SK-N-SH (cell line): Measurements from ENCODE around the gene ARHGAP5.

Source experiments
- CHD2 ChIP-seq: fragments of 150-350 bp; IDR thresholded peaks from 2 replicates; pipeline ENCODE4 v1.6.1; 2018; ENCODE audit warnings: low read length; ENCODE audit not compliant: partially characterized antibody
- CTCF ChIP-seq: fragments of 200-600 bp; sonication (generic); IDR thresholded peaks from 2 replicates; pipeline ENCODE4 v1.6.1; 2017; ENCODE audit warnings: antibody characterized with exemption, mild to moderate bottlenecking, moderate library complexity
- EZH2phosphoT487 ChIP-seq: fragments of 200-600 bp; sonication (generic); IDR thresholded peaks from 2 replicates; pipeline ENCODE4 v1.6.1; 2017; ENCODE audit warnings: low read depth, mixed run types, mild to moderate bottlenecking, antibody characterized with exemption, moderate library complexity, borderline replicate concordance
- GABPA ChIP-seq: IDR thresholded peaks from 2 replicates; pipeline ENCODE4 v1.4.0; 2012; ENCODE audit warnings: low read depth, mild to moderate bottlenecking
- MAX ChIP-seq: IDR thresholded peaks from 2 replicates; pipeline ENCODE4 v1.4.0; 2012; ENCODE audit warnings: low read depth
- MXI1 ChIP-seq: IDR thresholded peaks from 2 replicates; pipeline ENCODE4 v1.6.1; 2012; ENCODE audit warnings: mild to moderate bottlenecking, low read depth, low read length, improper control_type of control experiment
- PBX3 ChIP-seq: IDR thresholded peaks from 2 replicates; pipeline ENCODE4; 2012
- POLR2AphosphoS5 ChIP-seq: IDR thresholded peaks from 2 replicates; pipeline ENCODE4 v1.6.1; 2012; ENCODE audit warnings: low read depth, low read length
- SMC3 ChIP-seq: IDR thresholded peaks from 2 replicates; pipeline ENCODE4 v1.6.1; 2012; ENCODE audit warnings: low read depth, low read length, improper control_type of control experiment
- TF ChIP-seq, protein P1 (sequence below): IDR thresholded peaks from 2 replicates; pipeline ENCODE4 v1.4.0; 2012; ENCODE audit warnings: low read depth, borderline replicate concordance
- TF ChIP-seq, protein P2 (sequence below): IDR thresholded peaks from 2 replicates; pipeline ENCODE4 v1.4.0; 2012; ENCODE audit warnings: low read depth, borderline replicate concordance
- TF ChIP-seq, protein P3 (sequence below): fragments of 150-350 bp; IDR thresholded peaks from 2 replicates; pipeline ENCODE4 v1.6.1; 2017; ENCODE audit warnings: antibody characterized with exemption, low read length, low read depth, borderline replicate concordance

DNA sequence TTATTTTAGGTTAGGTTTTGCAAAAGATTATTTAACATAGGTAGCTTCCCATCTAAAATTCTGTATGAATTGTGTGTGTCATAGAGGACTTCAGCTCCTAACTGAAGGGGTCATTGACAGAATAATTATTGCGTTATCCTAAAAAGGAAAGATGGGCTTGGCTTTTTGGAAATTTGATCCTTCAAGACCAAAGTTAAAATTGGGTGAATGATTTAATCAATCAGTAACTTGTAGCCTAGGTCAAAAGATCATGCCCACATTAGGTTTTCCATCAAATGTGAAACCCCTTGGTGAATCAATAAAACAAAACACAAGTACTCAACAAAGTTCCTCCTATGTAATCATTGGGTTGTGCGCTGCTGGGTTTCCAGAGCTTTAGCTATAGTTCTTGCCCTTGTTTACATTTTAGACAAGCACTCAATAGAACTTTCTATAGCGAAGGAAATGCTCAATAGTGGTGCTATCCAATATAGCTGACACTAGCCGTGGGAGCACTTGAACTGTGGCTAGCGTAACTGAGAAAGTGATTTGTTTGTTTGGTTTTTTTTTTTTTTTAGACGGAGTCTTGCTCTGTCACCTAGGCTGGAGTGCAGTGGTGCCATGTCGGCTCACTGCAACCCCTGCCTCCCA, 37.6 kb upstream of the ARHGAP5 start:
- TF ChIP-seq CTCF = no peak
- TF ChIP-seq, protein P1, sequence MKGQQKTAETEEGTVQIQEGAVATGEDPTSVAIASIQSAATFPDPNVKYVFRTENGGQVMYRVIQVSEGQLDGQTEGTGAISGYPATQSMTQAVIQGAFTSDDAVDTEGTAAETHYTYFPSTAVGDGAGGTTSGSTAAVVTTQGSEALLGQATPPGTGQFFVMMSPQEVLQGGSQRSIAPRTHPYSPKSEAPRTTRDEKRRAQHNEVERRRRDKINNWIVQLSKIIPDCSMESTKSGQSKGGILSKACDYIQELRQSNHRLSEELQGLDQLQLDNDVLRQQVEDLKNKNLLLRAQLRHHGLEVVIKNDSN = no peak
- TF ChIP-seq EZH2phosphoT487 = no peak
- no peak for TF ChIP-seq MAX
- no peak for TF ChIP-seq POLR2AphosphoS5
- no peak for TF ChIP-seq GABPA
- TF ChIP-seq CHD2 = no peak
- TF ChIP-seq SMC3 = no peak
- no peak for TF ChIP-seq MXI1
- TF ChIP-seq, protein P2, sequence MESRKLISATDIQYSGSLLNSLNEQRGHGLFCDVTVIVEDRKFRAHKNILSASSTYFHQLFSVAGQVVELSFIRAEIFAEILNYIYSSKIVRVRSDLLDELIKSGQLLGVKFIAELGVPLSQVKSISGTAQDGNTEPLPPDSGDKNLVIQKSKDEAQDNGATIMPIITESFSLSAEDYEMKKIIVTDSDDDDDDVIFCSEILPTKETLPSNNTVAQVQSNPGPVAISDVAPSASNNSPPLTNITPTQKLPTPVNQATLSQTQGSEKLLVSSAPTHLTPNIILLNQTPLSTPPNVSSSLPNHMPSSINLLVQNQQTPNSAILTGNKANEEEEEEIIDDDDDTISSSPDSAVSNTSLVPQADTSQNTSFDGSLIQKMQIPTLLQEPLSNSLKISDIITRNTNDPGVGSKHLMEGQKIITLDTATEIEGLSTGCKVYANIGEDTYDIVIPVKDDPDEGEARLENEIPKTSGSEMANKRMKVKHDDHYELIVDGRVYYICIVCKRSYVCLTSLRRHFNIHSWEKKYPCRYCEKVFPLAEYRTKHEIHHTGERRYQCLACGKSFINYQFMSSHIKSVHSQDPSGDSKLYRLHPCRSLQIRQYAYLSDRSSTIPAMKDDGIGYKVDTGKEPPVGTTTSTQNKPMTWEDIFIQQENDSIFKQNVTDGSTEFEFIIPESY = no peak
- no peak for TF ChIP-seq PBX3
- TF ChIP-seq, protein P3, sequence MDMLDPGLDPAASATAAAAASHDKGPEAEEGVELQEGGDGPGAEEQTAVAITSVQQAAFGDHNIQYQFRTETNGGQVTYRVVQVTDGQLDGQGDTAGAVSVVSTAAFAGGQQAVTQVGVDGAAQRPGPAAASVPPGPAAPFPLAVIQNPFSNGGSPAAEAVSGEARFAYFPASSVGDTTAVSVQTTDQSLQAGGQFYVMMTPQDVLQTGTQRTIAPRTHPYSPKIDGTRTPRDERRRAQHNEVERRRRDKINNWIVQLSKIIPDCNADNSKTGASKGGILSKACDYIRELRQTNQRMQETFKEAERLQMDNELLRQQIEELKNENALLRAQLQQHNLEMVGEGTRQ = no peak
